VCaP (cell line): ENCODE data around the gene SFXN3.

Experiments
- H3K27ac ChIP-seq: fragments of 450-650 bp; 2 replicates; pipeline ENCODE4 v1.5.1; 2017
- CTCF ChIP-seq: fragments of 450-650 bp; conservative IDR thresholded peaks from 2 replicates; pipeline ENCODE4 v1.5.1; 2017; ENCODE audit warnings: mild to moderate bottlenecking, moderate library complexity

The SFXN3 gene

GRCh38 chr10:101064415-101065030 is 33.5 kb downstream of the SFXN3 start:
- TF ChIP-seq CTCF = no peak
- peak overlapping the region; percentile 94 for H3K27ac ChIP-seq

GRCh38 chr10:101065481-101066145 is 34.6 kb downstream of the SFXN3 start:
- peak overlapping the region; percentile 94 for H3K27ac ChIP-seq
- TF ChIP-seq CTCF = no peak

GRCh38 chr10:101066146-101066895 is 35.3 kb downstream of the SFXN3 start:
- H3K27ac ChIP-seq = peak overlapping the region; percentile 94
- peak; percentile 74 for TF ChIP-seq CTCF

- H3K27ac ChIP-seq = peak overlapping the region; percentile 94
- TF ChIP-seq CTCF = peak; percentile 8; the same call in 1 of the 2 replicates
Measured at GRCh38 chr10:101066896-101067355, 35.9 kb downstream of the SFXN3 start.

GRCh38 chr10:101067356-101068083 is 36.5 kb downstream of the SFXN3 start:
- TF ChIP-seq CTCF = peak; percentile 91
- H3K27ac ChIP-seq = peak overlapping the region; percentile 94

- no peak overlapping the region for H3K27ac ChIP-seq
- no peak for TF ChIP-seq CTCF
Measured at GRCh38 chr10:101069441-101069840, 38.4 kb downstream of the SFXN3 start.

- no peak for TF ChIP-seq CTCF
- no peak overlapping the region for H3K27ac ChIP-seq
Measured at GRCh38 chr10:101070098-101070497, 39.1 kb downstream of the SFXN3 start.
